ENCODE data around the gene TMEM203.

DNA sequence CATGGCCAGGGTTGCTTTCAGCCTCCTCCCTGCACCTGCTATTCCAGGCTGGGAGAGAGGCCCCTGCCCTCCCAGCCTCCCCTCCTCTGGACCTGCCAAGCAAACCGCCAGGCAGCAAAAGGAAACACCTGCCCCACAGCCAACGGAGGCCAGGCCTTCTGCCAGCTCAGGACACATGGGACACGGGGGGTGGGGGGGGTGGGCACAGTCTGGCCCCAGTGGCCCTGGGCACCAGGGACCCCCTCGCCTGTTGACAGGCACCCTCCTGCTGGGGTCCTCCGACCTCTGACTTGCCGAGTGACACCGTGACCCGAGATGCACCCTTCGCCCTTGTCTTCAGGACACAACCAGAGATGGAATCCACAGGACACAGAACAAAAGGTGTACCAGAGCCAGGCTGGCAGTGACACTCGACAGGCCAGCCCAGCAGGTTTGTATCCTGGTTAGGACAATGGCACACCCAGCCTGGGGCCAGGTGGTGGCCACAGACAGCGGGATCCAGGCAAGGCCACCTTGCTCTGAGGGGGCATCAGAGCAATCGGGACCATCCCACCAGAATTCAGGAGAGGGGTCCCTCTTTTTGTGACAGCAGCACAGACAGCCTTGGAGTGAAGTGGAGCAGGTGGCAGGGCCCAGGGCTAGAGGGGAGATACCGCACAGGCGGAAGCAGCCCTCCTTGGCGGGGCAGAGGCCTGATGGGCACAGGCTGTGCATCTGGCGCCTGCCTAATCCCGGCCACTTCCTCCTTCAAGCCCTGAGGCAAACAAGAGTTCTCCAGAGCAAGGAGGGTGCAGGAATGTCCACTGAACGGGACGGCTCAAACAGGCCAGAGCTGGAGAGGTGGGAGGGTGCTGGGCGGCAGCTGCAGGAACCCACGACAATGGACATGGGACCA is 32.3 kb downstream of the TMEM203 start:
- no peak for TF ChIP-seq POLR2A (IDR thresholded peaks at IDR 0.05)
- TF ChIP-seq, protein P1, sequence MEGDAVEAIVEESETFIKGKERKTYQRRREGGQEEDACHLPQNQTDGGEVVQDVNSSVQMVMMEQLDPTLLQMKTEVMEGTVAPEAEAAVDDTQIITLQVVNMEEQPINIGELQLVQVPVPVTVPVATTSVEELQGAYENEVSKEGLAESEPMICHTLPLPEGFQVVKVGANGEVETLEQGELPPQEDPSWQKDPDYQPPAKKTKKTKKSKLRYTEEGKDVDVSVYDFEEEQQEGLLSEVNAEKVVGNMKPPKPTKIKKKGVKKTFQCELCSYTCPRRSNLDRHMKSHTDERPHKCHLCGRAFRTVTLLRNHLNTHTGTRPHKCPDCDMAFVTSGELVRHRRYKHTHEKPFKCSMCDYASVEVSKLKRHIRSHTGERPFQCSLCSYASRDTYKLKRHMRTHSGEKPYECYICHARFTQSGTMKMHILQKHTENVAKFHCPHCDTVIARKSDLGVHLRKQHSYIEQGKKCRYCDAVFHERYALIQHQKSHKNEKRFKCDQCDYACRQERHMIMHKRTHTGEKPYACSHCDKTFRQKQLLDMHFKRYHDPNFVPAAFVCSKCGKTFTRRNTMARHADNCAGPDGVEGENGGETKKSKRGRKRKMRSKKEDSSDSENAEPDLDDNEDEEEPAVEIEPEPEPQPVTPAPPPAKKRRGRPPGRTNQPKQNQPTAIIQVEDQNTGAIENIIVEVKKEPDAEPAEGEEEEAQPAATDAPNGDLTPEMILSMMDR (IDR thresholded peaks at IDR 0.05) = no peak

All from tibial nerve (tissue), 3 donors.